ENCODE results near the gene TRIM28. TPM values are rescaled to one million over a fixed set of nuclear protein-coding genes. Genes with fewer than 3 reads are reported as not detected.
A peak's percentile ranks its signal among the peaks of the same experiment; 100 is the strongest.

Gene TRIM28
- polyA plus RNA-seq, 1 experiment = 476 TPM

DNA sequence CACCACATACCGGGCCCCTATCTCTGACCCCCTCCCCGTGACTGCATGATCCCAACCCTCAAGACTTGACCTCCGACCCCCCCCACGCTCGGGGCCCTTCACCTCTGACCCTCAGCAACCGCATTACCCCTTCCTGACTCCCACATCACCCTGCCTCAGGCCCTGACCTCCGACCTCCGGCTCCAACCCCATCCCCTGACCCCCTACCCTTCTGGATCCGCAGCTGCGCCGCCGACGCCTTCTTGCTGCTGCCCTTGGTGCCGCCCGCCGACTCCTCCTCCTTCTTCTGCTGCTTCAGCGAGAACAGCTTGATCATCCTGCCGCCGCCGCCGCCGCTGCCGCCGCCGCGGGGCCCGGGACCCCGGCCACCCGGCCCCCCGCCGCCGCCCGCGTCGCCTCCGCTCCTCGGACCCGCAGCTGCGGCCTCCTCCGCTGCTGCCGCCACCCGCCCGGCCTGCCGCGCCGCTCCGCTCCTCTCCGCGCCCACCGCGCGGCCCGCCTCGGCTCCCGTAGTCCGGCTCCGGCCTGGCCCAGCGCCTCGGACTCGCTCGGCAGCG, 14.3 kb downstream of the TRIM28 start, which contains the start of gene UBE2M:
Gene UBE2M, minus strand, starts transcription at position 546 of the 557 bp plus-strand sequence. Its CDS starts 230 bp downstream, at position 316.
- no peak for DNase-seq (ENCODE audit: low read depth)
- no peak for TF ChIP-seq CTCF (IDR thresholded peaks at IDR 0.05; ENCODE audit: insufficient read depth, low read depth, low read length)
- H3K27me3 ChIP-seq (ENCODE audit: control insufficient read depth, insufficient read depth, low read length) = no peaks in the 10 kb centered on the region
- H3K36me3 ChIP-seq (ENCODE audit: control insufficient read depth, insufficient read depth, low read length) = peaks cover 10% of the 10 kb centered on the region
- ChIA-PET POLR2A (no interaction called here), CTCF (interaction anchor here (1.4 to 2.1 kb wide), 2 partner anchors 38 to 40 kb away, joined by 4 to 8 read pairs; partner anchors contain the start of gene ZBTB45)
- H3K4me3 ChIP-seq (ENCODE audit: low read depth, low read length) = peak within 1 kb of the TSS; percentile 84

DNA sequence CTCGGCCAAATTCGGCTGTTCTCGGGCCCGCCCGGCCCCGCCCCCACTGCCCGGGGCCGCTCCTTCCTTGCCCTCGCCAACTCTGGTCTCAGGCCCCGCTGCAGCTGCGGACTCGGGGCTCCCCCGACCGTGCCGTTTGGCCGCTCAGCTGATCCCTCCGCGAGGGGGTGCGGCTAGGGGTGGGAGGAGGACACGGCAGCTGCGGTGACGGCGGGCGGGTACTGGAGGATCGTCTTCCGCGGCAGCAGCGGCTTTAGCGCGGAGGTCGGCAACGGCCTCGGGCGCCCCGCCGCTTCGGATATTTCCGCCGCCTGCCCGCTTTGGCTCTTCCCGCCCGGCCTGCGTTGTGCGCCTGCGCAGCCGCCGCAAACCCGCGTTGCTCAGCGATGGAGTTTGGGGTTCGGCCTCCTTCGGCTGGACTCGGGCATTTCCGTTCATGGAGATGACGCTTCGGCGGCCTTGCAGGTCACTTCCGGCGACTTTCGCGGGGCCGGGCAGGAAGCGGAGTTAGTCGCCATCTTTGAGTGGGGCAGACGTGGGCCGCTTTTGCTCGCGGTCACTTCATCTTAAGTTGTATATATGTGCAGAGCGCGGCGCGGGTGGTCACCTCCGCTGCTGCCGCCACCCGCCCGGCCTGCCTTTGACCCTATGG, 14.9 kb downstream of the TRIM28 start:
- DNase-seq (ENCODE audit: low read depth) = peak; percentile 93
- POLR2A ChIA-PET = interaction anchor here (0.6 to 1.0 kb wide), 4 partner anchors 14 to 232 kb away, joined by 3 to 8 read pairs (median 5); partner anchors contain the start of genes ZBTB45 and ZSCAN22
- no peaks in the 10 kb centered on the region for H3K27me3 ChIP-seq (ENCODE audit: control insufficient read depth, insufficient read depth, low read length)
- TF ChIP-seq CTCF (IDR thresholded peaks at IDR 0.05; ENCODE audit: insufficient read depth, low read depth, low read length) = no peak
- H3K36me3 ChIP-seq (ENCODE audit: control insufficient read depth, insufficient read depth, low read length) = peaks cover 10% of the 10 kb centered on the region
- CTCF ChIA-PET = interaction anchor here (2.1 kb wide), 1 partner anchor 39 kb away, joined by 8 read pairs; the partner anchor contains the start of gene ZBTB45
- peak overlapping the region; percentile 84 for H3K4me3 ChIP-seq (ENCODE audit: low read depth, low read length)

DNA sequence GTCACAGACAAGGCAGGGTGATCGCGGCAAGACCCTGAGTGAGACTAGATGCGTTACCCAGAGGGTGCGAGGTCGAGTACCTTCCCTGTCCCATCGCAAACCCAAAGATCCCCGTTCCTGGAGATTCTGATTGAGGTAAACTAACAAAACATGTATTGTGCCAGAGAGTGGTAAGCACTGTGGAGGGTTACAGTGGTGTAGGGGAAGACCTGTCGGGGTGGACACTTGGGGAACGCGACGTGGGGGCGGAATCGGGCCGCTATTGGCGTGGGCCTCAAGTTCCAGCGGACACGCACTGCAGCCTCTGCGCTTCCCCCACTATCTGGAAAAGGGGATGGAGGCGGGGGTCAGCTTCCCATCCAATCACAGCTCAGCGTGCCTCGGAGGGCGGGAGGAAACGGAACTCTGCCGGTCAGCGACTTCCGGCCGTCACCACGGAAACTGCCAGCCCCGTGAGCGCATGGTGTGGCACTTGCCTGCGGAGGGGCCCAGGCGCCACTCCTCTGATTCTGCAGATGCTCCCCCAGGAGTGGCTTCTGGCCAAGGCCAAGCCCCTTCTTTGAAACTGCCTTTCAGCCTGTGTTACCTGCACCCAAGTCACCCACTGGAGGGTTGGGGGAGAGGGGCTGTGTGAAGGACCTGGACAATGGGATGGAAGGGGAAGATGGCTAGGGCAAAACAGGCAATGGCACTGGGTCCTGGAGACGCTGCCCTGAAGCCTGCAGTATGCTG, 15.6 kb downstream of the TRIM28 start:
- ChIA-PET CTCF (interaction anchor here (2.1 kb wide), 1 partner anchor 39 kb away, joined by 8 read pairs; the partner anchor contains the start of gene ZBTB45), POLR2A (interaction anchor here (0.6 to 1.0 kb wide), 4 partner anchors 13 to 233 kb away, joined by 3 to 8 read pairs (median 5); partner anchors contain the start of genes ZBTB45 and ZSCAN22)
- TF ChIP-seq CTCF (IDR thresholded peaks at IDR 0.05; ENCODE audit: insufficient read depth, low read depth, low read length) = no peak
- Histone ChIP-seq H3K27me3 (ENCODE audit: control insufficient read depth, insufficient read depth, low read length) (no peaks in the 10 kb centered on the region), H3K36me3 (ENCODE audit: control insufficient read depth, insufficient read depth, low read length) (peaks cover 10% of the 10 kb centered on the region), H3K4me3 (ENCODE audit: low read depth, low read length) (peak overlapping the region; percentile 84)
- peak; percentile 64 for DNase-seq (ENCODE audit: low read depth)

DNA sequence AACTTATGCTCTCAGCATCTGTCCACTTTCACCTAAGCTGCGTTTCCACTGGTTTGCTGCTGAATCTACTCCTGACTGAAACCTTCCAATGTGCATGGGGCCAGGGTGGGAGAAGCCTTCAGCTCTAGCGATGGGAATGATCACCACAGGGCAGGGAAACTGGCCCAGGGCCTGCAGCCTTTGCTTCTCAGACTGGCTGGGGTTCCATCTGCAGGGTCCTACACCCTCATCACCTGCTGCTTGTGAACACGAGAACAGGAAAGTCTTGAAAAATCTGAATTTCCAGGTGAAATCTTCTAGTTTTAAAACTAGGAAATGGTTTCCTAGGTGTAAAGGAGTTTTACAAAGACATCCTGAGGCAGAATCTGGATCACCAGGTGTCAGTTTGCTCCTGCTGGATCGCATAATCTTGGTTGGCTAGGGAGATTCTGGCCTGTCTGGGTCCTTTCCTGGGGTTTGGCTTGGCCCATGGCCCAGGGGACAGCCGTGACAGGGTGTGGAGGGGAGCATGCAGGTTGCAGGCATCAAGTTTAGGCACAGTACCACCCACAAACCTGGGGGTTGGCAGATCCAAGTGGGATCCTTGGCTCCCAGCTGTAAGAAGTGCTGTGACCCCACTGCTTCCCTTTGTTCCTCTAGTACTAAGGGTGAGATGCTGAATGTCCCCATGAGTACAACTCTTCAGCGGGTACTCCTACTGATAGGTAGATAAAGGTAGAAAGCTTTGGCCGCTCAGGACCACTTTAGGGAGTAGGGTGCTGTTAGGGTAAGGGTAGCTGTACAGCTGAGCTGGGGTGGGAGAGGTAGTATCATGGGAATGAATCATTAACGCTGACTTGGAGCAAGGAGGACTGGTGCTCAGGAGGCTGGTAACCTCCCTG, 16.4 kb downstream of the TRIM28 start:
- no peak for DNase-seq (ENCODE audit: low read depth)
- POLR2A ChIA-PET = interaction anchor here (1.0 kb wide), 2 partner anchors 12 to 15 kb away, joined by 3 to 8 read pairs; no protein-coding TSS in a partner anchor

More for the DNA sequence above, 16.4 kb downstream of the TRIM28 start:
- peaks cover 10% of the 10 kb centered on the region for H3K36me3 ChIP-seq (ENCODE audit: control insufficient read depth, insufficient read depth, low read length)
- no peak for TF ChIP-seq CTCF (IDR thresholded peaks at IDR 0.05; ENCODE audit: insufficient read depth, low read depth, low read length)
- CTCF ChIA-PET = interaction anchor here (2.1 to 2.7 kb wide), 2 partner anchors 40 to 41 kb away, joined by 8 to 20 read pairs; partner anchors contain the start of gene ZBTB45
- H3K27me3 ChIP-seq (ENCODE audit: control insufficient read depth, insufficient read depth, low read length) = no peaks in the 10 kb centered on the region
- H3K4me3 ChIP-seq (ENCODE audit: low read depth, low read length) = peak overlapping the region; percentile 84

All from BJ (cell line).